NCI-H510A (cell line): Measurements from ENCODE around the gene TAS2R9.
"Not testable (repeated sequence)": the region's sequence is repeated elsewhere in the genome, so short reads cannot be mapped to it uniquely, and the experiment has no call there.

ENCODE experiments used
- DNase-seq: peaks from one replicate; lab custom pipeline; 2025; lab: John Stamatoyannopoulos, UW

TAS2R9 gene

GRCh38 chr12:10810068-10810467 lies at the start of gene TAS2R9:
Gene TAS2R9, minus strand, starts transcription at chr12:10810168. Its CDS starts 93 bp downstream, at chr12:10810075.
- no peak for DNase-seq

GRCh38 chr12:10855807-10856206 lies 45.8 kb upstream of the TAS2R9 start:
- DNase-seq, result no peak

GRCh38 chr12:10853776-10854175 lies 43.8 kb upstream of the TAS2R9 start:
- DNase-seq, result no peak

- DNase-seq, result no peak
Measured at GRCh38 chr12:10851243-10851858, 41.4 kb upstream of the TAS2R9 start.

- no peak for DNase-seq
Measured at GRCh38 chr12:10849425-10849878, 39.5 kb upstream of the TAS2R9 start, which contains the start of gene PRR4. Gene PRR4, minus strand, starts transcription at chr12:10849475. Its CDS starts 38 bp downstream, at chr12:10849437.

GRCh38 chr12:10847744-10848143 lies 37.8 kb upstream of the TAS2R9 start:
- no peak for DNase-seq

- no peak for DNase-seq
Measured at GRCh38 chr12:10842862-10843261, 32.9 kb upstream of the TAS2R9 start.

- no peak for DNase-seq
Measured at GRCh38 chr12:10838461-10838860, 28.5 kb upstream of the TAS2R9 start.

GRCh38 chr12:10829994-10830393 lies 20.0 kb upstream of the TAS2R9 start:
- DNase-seq, result no peak

- DNase-seq, result no peak
Measured at GRCh38 chr12:10826258-10826657, 16.3 kb upstream of the TAS2R9 start, which contains the start of gene TAS2R10. Gene TAS2R10, minus strand, starts transcription at chr12:10826358. Its CDS starts 89 bp downstream, at chr12:10826269.

- no peak for DNase-seq
Measured at GRCh38 chr12:10824957-10825356, 15.0 kb upstream of the TAS2R9 start.

GRCh38 chr12:10811883-10812536 lies 2.0 kb upstream of the TAS2R9 start:
- DNase-seq, result no peak

- DNase-seq, result no peak
Measured at GRCh38 chr12:10807186-10807585, 2.8 kb downstream of the TAS2R9 start, which contains the start of gene TAS2R8. Gene TAS2R8, minus strand, starts transcription at chr12:10807286. Its CDS starts 306 bp downstream, at chr12:10806980.

- DNase-seq, result no peak
Measured at GRCh38 chr12:10802587-10802986, 7.4 kb downstream of the TAS2R9 start, which contains the start of gene TAS2R7. Gene TAS2R7, minus strand, starts transcription at chr12:10802627. Its CDS starts 57 bp downstream, at chr12:10802570.

GRCh38 chr12:10801741-10802140 lies 8.2 kb downstream of the TAS2R9 start:
- DNase-seq, result no peak

- no peak for DNase-seq
Measured at GRCh38 chr12:10794222-10794621, 15.7 kb downstream of the TAS2R9 start.

GRCh38 chr12:10791769-10792168 lies 18.2 kb downstream of the TAS2R9 start:
- DNase-seq, result not testable (repeated sequence)

GRCh38 chr12:10783252-10783651 lies 26.7 kb downstream of the TAS2R9 start:
- no peak for DNase-seq

GRCh38 chr12:10779103-10779502 lies 30.9 kb downstream of the TAS2R9 start:
- no peak for DNase-seq

- no peak for DNase-seq
Measured at GRCh38 chr12:10771132-10771733, 38.7 kb downstream of the TAS2R9 start.

GRCh38 chr12:10759657-10760056 lies 50.3 kb downstream of the TAS2R9 start:
- no peak for DNase-seq
